Heart left ventricle (tissue), 16 donors: ENCODE data around the gene SEMA5B. TPM values are rescaled to one million over a fixed set of nuclear protein-coding genes. Genes with fewer than 3 reads are reported as not detected.

Experiments used
- ATAC-seq, 4 donors: fragments of 200-7000 bp; cut with Tn5 transposase; one replicate each; pipeline ENCODE4 v1.9.1; 2020 to 2022; ENCODE audit warnings: moderate library complexity in 4 of 4, mild to moderate bottlenecking in 3 of 4, moderate number of reproducible peaks in 1 of 4
- DNase-seq, 5 donors: peaks; one replicate each; pipeline ENCODE4 v3.0.0-alpha.2; 2020
- H3K27ac ChIP-seq, 12 donors: fragments of 200-600 bp; sonication (generic) in 4 of 12; one replicate each; pipeline versions ENCODE4 v1.5.0 to v1.8.0; 2016 to 2022; ENCODE audit warnings: mild to moderate bottlenecking in 2 of 12
- H3K27me3 ChIP-seq, 9 donors: fragments of 200-600 bp; sonication (generic) in 2 of 9; one replicate each; pipeline versions ENCODE4 v1.5.1 to v1.8.0; 2016 to 2022; ENCODE audit warnings: mild to moderate bottlenecking in 3 of 9
- H3K36me3 ChIP-seq, 9 donors: fragments of 200-600 bp; sonication (generic) in 2 of 9; one replicate each; pipeline versions ENCODE4 v1.5.0 to v1.8.0; 2018 to 2022; ENCODE audit warnings: mild to moderate bottlenecking in 2 of 9
- H3K4me1 ChIP-seq, 12 donors: fragments of 200-600 bp; sonication (generic) in 4 of 12; one replicate each; pipeline versions ENCODE4 v1.5.0 to v1.8.0; 2016 to 2022; ENCODE audit warnings: mild to moderate bottlenecking in 3 of 12
- H3K4me3 ChIP-seq, 12 donors: fragments of 200-600 bp; sonication (generic) in 4 of 12; one replicate each; pipeline versions ENCODE4 v1.5.0 to v1.8.0; 2017 to 2022; ENCODE audit warnings: mild to moderate bottlenecking in 9 of 12, moderate library complexity in 4 of 12
- H3K9me3 ChIP-seq, 12 donors: fragments of 200-600 bp; sonication (generic) in 4 of 12; one replicate each; pipeline versions ENCODE4 v1.5.0 to v1.8.0; 2016 to 2022; ENCODE audit warnings: mild to moderate bottlenecking in 1 of 12
- POLR2A ChIP-seq, 2 donors: fragments of 450-650 bp; IDR thresholded peaks; one replicate each; pipeline ENCODE4 v1.6.1; 2017; ENCODE audit warnings: antibody characterized with exemption in 2 of 2, mild to moderate bottlenecking in 2 of 2, moderate library complexity in 2 of 2
- WGBS, 4 donors: extraction: QIAGEN DNeasy Blood & Tissue Kit in 2 of 4; methylation state at CpG; one replicate each; pipeline versions ENCODE4 v1.1.5 to v1.1.7; 2013 to 2018; 5-methylcytosine and 5-hydroxymethylcytosine counted together
- intact Hi-C, 10 donors: fragments of 100-400 bp; cut with DNase I; formaldehyde crosslinking; loops; one replicate each; pipeline versions ENCODE4 v1.11.1 to v1.14.2; 2022
- polyA plus RNA-seq, 2 donors: library from polyadenylated mRNA; stranded (reverse); fragments of 200-250 nt; gene quantifications; one replicate each; pipeline ENCODE4 v1.2.3, GENCODE V29; 2013
- total RNA-seq, 9 donors: library from RNA; depleted of rRNA in 2 of 9; stranded (reverse); fragments of >200 nt in 2 of 9; fragmentation: NEBNext Ultra II Directional in 3 of 9; extraction: Animal tissue kit (Norgen Biotek cat#: 25700) in 3 of 9; gene quantifications; one replicate each; pipeline versions ENCODE4 v1.1.0 to v1.2.4, GENCODE V29; 2016 to 2023
- TF ChIP-seq, protein P1 (sequence below), 12 donors: fragments of 200-600 bp; sonication (generic) in 4 of 12; IDR thresholded peaks; one replicate each; pipeline versions ENCODE4 v1.5.0 to v1.8.0; 2018 to 2022; ENCODE audit warnings: antibody characterized with exemption in 12 of 12, mild to moderate bottlenecking in 5 of 12
- donor health status: ischemic (EF 13 %, LVEDD 7.1; RV severe dilation, severe dysfunction).
- donor health status: healthy with polysubstance abuse.
- donor health status: DM: no; HTN: yes; CAD: no.
- donor health status: DM: no; HTN: no; CAD: no.
- donor health status: ischemic (EF 25% LVEDD 6.9; RV normal size, moderate dysfunction).
- donor health status: ischemic (EF 25% LVEDD 5.7; RV mildly dilated, moderate dysfunction).
- donor health status: healthy.
- donor health status: DM: yes; HTN: yes; CAD: no.
- donor health status: ischemic (EF 35%, LVEDD 5.7; RV mildly dilated, moderate dysfunction).
- donor health status: nonischemic (EF 11% LVEDD 7.7; RV severe dilation, severe dysfunction).
- donor health status: DM: yes; HTN: yes; CAD: no.
- donor health status: PGD.
- donor health status: ischemic (EF 29% LVEDD 5.4; RV normal size, mild dysfunction).
- donor health status: nonischemic (EF 23%, LVEDD 6.1; RV moderate dilation, normal function).

The SEMA5B gene
- total and polyA plus RNA-seq, 11 donors: 2.2 to 16.7 (median 7.0) TPM

DNA sequence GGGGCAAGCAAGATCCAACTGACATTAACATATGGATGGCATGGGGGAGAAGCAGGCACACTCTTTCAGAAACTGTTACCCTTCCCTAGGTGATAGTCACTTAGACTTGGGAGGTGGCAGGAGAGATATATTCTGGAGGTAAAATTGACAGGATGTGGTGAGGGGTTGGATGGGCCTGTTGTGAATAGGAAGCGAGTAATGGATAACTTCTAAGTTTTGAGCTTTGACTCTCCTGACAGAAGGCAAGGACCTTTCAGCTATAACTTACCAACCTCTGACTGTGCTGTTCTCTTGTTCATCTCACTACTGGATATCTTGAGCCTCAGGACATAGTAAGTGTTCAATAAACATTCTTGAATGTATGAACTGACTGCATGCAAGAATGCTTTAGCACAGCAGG is 37.4 kb upstream of the SEMA5B start:
- intact Hi-C loops: loop anchor here in 2 of 10 donors (5.0 to 10.0 kb wide), 2 partner anchors 137 to 190 kb away; partner anchors contain the start of gene SEC22A (in 1 of the 2)

GRCh38 chr3:123064506-123064905 is 36.9 kb upstream of the SEMA5B start:
- H3K36me3 ChIP-seq: no peaks in the 10 kb centered on the region
- no peaks in the 10 kb centered on the region for H3K27me3 ChIP-seq
- TF ChIP-seq, protein P1, sequence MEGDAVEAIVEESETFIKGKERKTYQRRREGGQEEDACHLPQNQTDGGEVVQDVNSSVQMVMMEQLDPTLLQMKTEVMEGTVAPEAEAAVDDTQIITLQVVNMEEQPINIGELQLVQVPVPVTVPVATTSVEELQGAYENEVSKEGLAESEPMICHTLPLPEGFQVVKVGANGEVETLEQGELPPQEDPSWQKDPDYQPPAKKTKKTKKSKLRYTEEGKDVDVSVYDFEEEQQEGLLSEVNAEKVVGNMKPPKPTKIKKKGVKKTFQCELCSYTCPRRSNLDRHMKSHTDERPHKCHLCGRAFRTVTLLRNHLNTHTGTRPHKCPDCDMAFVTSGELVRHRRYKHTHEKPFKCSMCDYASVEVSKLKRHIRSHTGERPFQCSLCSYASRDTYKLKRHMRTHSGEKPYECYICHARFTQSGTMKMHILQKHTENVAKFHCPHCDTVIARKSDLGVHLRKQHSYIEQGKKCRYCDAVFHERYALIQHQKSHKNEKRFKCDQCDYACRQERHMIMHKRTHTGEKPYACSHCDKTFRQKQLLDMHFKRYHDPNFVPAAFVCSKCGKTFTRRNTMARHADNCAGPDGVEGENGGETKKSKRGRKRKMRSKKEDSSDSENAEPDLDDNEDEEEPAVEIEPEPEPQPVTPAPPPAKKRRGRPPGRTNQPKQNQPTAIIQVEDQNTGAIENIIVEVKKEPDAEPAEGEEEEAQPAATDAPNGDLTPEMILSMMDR (IDR thresholded peaks at IDR 0.05): no peak
- no peak for TF ChIP-seq POLR2A (IDR thresholded peaks at IDR 0.05)
- H3K27ac ChIP-seq: no peak overlapping the region
- H3K4me1 ChIP-seq: peaks cover 0 to 28% (median 14%) of the 10 kb centered on the region in 12 donors
- 90 to 98% (median 95%) methylated on average over 4 of the region's 4 CpGs for WGBS, 4 donors
- no peak overlapping the region for H3K4me3 ChIP-seq
- DNase-seq (no peak), ATAC-seq (no peak)
- intact Hi-C loops: loop anchor here in 1 of 10 donors (10.0 kb wide), 1 partner anchor 190 kb away; no protein-coding TSS in a partner anchor
- no peaks in the 10 kb centered on the region for H3K9me3 ChIP-seq

More for the DNA sequence above, 37.4 kb upstream of the SEMA5B start:
- DNase-seq (no peak), ATAC-seq (no peak)
- H3K27me3 ChIP-seq: no peaks in the 10 kb centered on the region
- 4 to 56% (median 24%) methylated on average over 1 of the region's 1 CpG for WGBS, 4 donors
- H3K36me3 ChIP-seq: no peaks in the 10 kb centered on the region
- no peak overlapping the region for H3K27ac ChIP-seq
- H3K4me3 ChIP-seq: no peak overlapping the region
- H3K9me3 ChIP-seq: no peaks in the 10 kb centered on the region
- TF ChIP-seq, protein P1 (IDR thresholded peaks at IDR 0.05): no peak
- TF ChIP-seq POLR2A (IDR thresholded peaks at IDR 0.05): no peak
- H3K4me1 ChIP-seq: peaks cover 0 to 29% (median 14%) of the 10 kb centered on the region in 12 donors

GRCh38 chr3:123063034-123063433 is 35.5 kb upstream of the SEMA5B start:
- Histone ChIP-seq H3K4me1 (peaks cover 0 to 13% (median 5%) of the 10 kb centered on the region in 12 donors), H3K27me3 (no peaks in the 10 kb centered on the region), H3K4me3 (no peak overlapping the region), H3K27ac (no peak overlapping the region), H3K9me3 (no peaks in the 10 kb centered on the region), H3K36me3 (no peaks in the 10 kb centered on the region)
- DNase-seq: no peak
- TF ChIP-seq POLR2A (IDR thresholded peaks at IDR 0.05): no peak
- TF ChIP-seq, protein P1 (IDR thresholded peaks at IDR 0.05): no peak
- 93 to 95% (median 94%) methylated on average over 6 of the region's 6 CpGs for WGBS, 4 donors
- intact Hi-C loops: loop anchor here in 1 of 10 donors (10.0 kb wide), 1 partner anchor 192 kb away; no protein-coding TSS in a partner anchor
- ATAC-seq: no peak

- intact Hi-C loops: loop anchor here in 1 of 10 donors (10.0 kb wide), 1 partner anchor 193 kb away; no protein-coding TSS in a partner anchor
Observed at GRCh38 chr3:123061856-123062255, 34.3 kb upstream of the SEMA5B start.

More at GRCh38 chr3:123061856-123062255, 34.3 kb upstream of the SEMA5B start:
- Histone ChIP-seq H3K4me1 (peaks cover 0 to 5% (median 1%) of the 10 kb centered on the region in 12 donors), H3K9me3 (no peaks in the 10 kb centered on the region), H3K4me3 (no peak overlapping the region), H3K27me3 (no peaks in the 10 kb centered on the region), H3K27ac (no peak overlapping the region), H3K36me3 (no peaks in the 10 kb centered on the region)
- 87 to 90% (median 89%) methylated on average over 7 of the region's 7 CpGs for WGBS, 4 donors
- DNase-seq (no peak), ATAC-seq (no peak)
- no peak for TF ChIP-seq POLR2A (IDR thresholded peaks at IDR 0.05)
- TF ChIP-seq, protein P1 (IDR thresholded peaks at IDR 0.05): no peak
